Fibroblast of the aortic adventitia (primary cell): ENCODE measurements around the gene TANK. TPM values are rescaled to one million over a fixed set of nuclear protein-coding genes. Genes with fewer than 3 reads are reported as not detected.

ENCODE experiments used
- DNase-seq: peaks from one replicate; pipeline ENCODE4 v3.0.0-alpha.2; 2010; ENCODE audit warnings: low read depth
- H3K4me3 ChIP-seq: 2 replicates; pipeline ENCODE4 v1.5.1; 2011; ENCODE audit warnings: low read depth, mild to moderate bottlenecking, control low read depth, low read length, moderate library complexity
- total RNA-seq: library from RNA; depleted of rRNA; stranded (reverse); fragments of >200 nt; gene quantifications from 2 replicates; pipeline ENCODE4 v1.2.3, GENCODE V29; 2012; ENCODE audit warnings: low replicate concordance
- TF ChIP-seq, protein P1 (sequence below): IDR thresholded peaks from 2 replicates; pipeline ENCODE4 v1.5.1; 2011; ENCODE audit warnings: mild to moderate bottlenecking, low read length, control low read depth, inconsistent platforms; ENCODE audit not compliant: insufficient read depth

Gene TANK
- total RNA-seq, 1 donor: 57.8 TPM

DNA sequence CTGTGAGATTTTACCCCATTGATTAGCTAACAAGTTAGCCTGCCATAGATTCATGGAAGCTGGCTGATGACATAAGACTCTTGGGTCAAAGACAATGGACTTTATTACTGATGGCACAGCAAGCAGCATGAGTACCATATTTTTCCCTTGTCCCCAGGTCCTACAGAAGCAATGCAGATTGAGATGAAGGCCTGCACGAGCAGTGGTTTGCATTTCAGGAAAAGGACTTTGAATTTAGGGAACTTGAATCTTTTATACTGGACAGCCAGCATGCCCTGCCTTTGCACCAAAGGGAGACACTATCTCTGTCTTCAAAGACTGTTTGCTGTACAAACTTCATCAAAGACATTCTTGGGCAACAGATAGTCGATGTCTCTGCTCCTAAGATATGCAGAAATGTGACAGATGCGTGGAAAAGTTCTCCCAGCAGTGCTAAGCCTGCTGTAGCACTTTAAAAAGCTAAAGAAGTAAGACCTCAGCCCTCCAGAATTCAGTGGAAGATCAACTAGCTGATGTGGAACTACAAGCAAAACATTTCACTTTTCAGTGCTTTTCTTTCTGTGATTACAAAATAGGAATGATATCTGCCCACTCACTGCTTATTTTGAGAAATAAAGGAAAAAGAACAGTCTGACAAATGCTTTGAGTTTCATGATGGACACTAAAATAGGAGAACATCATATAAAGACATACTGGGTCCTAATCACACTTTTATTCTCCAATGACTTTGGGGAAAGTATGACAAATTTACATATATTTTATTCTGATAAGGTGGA is 44.4 kb upstream of the TANK start:
- TF ChIP-seq, protein P1, sequence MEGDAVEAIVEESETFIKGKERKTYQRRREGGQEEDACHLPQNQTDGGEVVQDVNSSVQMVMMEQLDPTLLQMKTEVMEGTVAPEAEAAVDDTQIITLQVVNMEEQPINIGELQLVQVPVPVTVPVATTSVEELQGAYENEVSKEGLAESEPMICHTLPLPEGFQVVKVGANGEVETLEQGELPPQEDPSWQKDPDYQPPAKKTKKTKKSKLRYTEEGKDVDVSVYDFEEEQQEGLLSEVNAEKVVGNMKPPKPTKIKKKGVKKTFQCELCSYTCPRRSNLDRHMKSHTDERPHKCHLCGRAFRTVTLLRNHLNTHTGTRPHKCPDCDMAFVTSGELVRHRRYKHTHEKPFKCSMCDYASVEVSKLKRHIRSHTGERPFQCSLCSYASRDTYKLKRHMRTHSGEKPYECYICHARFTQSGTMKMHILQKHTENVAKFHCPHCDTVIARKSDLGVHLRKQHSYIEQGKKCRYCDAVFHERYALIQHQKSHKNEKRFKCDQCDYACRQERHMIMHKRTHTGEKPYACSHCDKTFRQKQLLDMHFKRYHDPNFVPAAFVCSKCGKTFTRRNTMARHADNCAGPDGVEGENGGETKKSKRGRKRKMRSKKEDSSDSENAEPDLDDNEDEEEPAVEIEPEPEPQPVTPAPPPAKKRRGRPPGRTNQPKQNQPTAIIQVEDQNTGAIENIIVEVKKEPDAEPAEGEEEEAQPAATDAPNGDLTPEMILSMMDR: no peak
- no peak for DNase-seq
- H3K4me3 ChIP-seq: no peak overlapping the region

- no peak overlapping the region for H3K4me3 ChIP-seq
- TF ChIP-seq, protein P1: no peak
- DNase-seq: no peak
Measured at GRCh38 chr2:161116509-161116908, 43.7 kb upstream of the TANK start.

DNA sequence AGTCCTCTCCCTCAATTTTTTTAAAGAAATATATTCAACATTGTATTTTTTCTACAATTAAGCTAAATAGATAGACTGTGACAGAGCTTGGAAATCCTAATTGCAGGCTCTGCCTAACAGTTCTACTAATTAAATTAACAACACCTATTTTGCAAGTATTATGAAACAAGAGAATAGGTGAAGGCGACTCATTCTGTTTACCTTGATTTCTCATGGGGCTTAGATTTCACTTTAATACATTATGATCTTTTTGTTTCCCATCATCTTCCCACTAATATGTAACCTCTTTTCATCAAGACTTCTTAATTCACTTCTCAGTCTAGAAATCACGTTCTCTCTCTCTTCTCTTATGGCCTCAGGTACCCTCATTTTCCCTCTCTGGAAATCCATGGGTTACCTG is 42.7 kb upstream of the TANK start:
- H3K4me3 ChIP-seq: no peak overlapping the region
- no peak for DNase-seq
- TF ChIP-seq, protein P1: no peak

GRCh38 chr2:161118722-161119121 is 41.5 kb upstream of the TANK start:
- no peak for DNase-seq
- H3K4me3 ChIP-seq: no peak overlapping the region
- TF ChIP-seq, protein P1: no peak

DNA sequence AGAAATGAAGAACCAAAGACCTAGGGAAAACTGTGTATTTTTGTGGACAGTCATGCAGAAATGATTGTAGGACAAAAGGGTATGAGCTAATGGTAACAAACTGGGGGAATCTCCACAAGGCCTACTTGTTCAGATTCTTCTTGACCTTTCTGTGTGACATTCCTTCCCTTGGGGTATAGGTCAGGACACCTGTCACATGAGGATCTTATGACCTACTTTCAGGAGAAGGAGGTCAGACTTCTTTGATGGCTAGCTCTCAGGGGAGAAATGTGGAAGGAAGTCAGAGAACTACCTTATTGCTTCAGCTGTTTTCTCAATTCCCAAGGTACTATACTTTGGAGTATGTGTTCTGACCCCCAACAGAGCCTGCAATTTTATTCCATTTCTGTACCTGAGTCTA is 40.7 kb upstream of the TANK start:
- no peak for DNase-seq
- no peak overlapping the region for H3K4me3 ChIP-seq
- TF ChIP-seq, protein P1: no peak

- H3K4me3 ChIP-seq: no peak overlapping the region
- TF ChIP-seq, protein P1: no peak
- DNase-seq: no peak
Measured at GRCh38 chr2:161120775-161121174, 39.5 kb upstream of the TANK start.

DNA sequence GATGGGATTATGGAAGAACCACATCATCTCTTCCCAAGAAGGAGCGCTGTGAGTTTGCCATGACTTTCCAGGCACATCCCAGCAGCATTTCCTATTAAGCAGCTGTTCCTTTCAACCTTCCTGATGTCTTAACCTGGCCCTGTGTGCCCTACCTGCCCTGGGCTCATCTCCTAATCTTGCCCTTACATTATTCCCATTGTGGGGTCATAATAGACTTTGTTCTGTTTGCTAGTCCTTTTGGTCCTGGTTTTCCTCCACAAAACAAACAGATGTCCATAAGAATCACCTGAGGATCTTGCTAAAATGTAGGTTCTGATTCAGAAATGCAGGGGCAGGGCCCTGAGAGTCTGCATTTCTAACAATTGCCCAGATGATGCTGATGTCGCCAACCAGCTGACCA is 38.6 kb upstream of the TANK start:
- H3K4me3 ChIP-seq: no peak overlapping the region
- TF ChIP-seq, protein P1: no peak
- DNase-seq: no peak
